NB4 (cell line): ENCODE data around the gene FRZB.
"Not testable (repeated sequence)": the region's sequence is repeated elsewhere in the genome, so short reads cannot be mapped to it uniquely, and the experiment has no call there.

Source experiments
- CTCF ChIP-seq: IDR thresholded peaks from one replicate; pipeline ENCODE4 v1.5.1; 2012; ENCODE audit warnings: low read depth, low read length
- POLR2A ChIP-seq: IDR thresholded peaks from 2 replicates; pipeline ENCODE4 v1.6.1; 2011; ENCODE audit warnings: mild to moderate bottlenecking; ENCODE audit not compliant: insufficient read length; ENCODE audit errors: extremely low read depth

DNA sequence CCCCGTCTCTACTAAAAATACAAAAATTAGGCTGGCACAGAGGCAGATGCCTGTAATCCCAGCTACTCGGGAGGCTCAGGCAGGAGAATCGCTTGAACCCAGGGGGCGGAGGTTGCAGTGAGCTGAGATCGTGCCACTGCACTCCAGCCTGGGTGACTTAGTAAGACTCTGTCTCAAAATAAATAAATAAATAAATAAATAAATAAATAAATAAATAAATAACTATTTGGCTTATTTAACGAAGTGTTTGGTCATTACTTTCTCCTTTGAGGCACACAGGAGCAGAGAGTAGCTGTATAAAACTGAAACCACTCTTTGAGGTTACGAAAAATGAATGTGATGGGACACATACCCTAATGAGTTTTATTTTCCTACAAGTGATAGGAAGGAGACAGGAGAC lies 26.6 kb upstream of the FRZB start:
- not testable (repeated sequence) for TF ChIP-seq CTCF, POLR2A
